A549 (cell line): ENCODE results near the gene TEKT3. TPM values are rescaled to one million over a fixed set of nuclear protein-coding genes. Genes with fewer than 3 reads are reported as not detected.

Source experiments
- ATAC-seq, 2 experiments: fragments of 200-7000 bp in 1 of 2; fragments of >200 bp in 1 of 2; cut with Nextera tagmentation in 1 of 2; cut with Tn5 transposase in 1 of 2; 3 replicates each; pipeline versions ENCODE4 v1.8.0 to v1.9.1; 2018 to 2020; ENCODE audit warnings: mild to moderate bottlenecking in 1 of 2, moderate library complexity in 1 of 2
- CTCF ChIA-PET: fragments of 300-600 bp; sonication (Branson Sonifier 250); formaldehyde crosslinking; extraction: SDS; loops from one replicate; lab custom pipeline; 2021; ENCODE audit warnings: antibody characterized with exemption, inconsistent platforms; lab: Yijun Ruan, JAX
- POLR2A ChIA-PET: fragments of 350-600 bp; formaldehyde crosslinking; extraction: SDS; loops from one replicate; lab custom pipeline; 2021; ENCODE audit warnings: antibody characterized with exemption, inconsistent platforms; lab: Yijun Ruan, JAX
- DNase-seq, 2 experiments: peaks; one replicate each; pipeline versions ENCODE4 v3.0.0 to v3.0.0-alpha.2; 2011 to 2016; ENCODE audit warnings: low read depth in 1 of 2, low spot score in 1 of 2
- FAIRE-seq: peaks from 2 replicates; lab custom pipeline; 2011; peaks lifted over from hg19 to GRCh38; lab: Jason Lieb, UNC
- H3K27ac ChIP-seq, 2 experiments: fragments of >200 bp; sonication (Bioruptor Twin); formaldehyde crosslinking; 3 replicates each; pipeline ENCODE4 v1.5.1; 2016 to 2017
- H3K4me1 ChIP-seq: fragments of >200 bp; sonication (Bioruptor Twin); formaldehyde crosslinking; 3 replicates; pipeline ENCODE4 v1.6.1; 2016
- H3K4me2 ChIP-seq: fragments of >200 bp; sonication (Bioruptor Twin); formaldehyde crosslinking; 3 replicates; pipeline ENCODE4 v1.6.1; 2016
- H3K4me3 ChIP-seq: fragments of >200 bp; sonication (Bioruptor Twin); formaldehyde crosslinking; 3 replicates; pipeline ENCODE4 v1.5.1; 2016
- H3K9me3 ChIP-seq: fragments of >200 bp; sonication (Bioruptor Twin); formaldehyde crosslinking; 3 replicates; pipeline ENCODE4 v1.6.1; 2016
- ATOH8 ChIP-seq: fragments of 250-450 bp; sonication (Bioruptor Pico); IDR thresholded peaks from 2 replicates; pipeline ENCODE4 v1.5.0; 2020; ENCODE audit warnings: low read depth, mild to moderate bottlenecking, moderate library complexity
- BCL3 ChIP-seq: fragments of >200 bp; sonication (Bioruptor Twin); formaldehyde crosslinking; IDR thresholded peaks from 3 replicates; pipeline ENCODE4 v1.6.1; 2016
- ELK1 ChIP-seq: fragments of 150-350 bp; IDR thresholded peaks from 2 replicates; pipeline ENCODE4 v1.6.1; 2014; ENCODE audit warnings: low read depth, mild to moderate bottlenecking, low read length
- FOSL2 ChIP-seq, 2 experiments: fragments of 450-650 bp in 1 of 2; fragments of >200 bp in 1 of 2; sonication (Bioruptor Twin) in 1 of 2; formaldehyde crosslinking; IDR thresholded peaks; 2 replicates each; pipeline versions ENCODE4 v1.5.0 to v1.6.1; 2016 to 2020; ENCODE audit warnings: mild to moderate bottlenecking in 1 of 2, moderate library complexity in 1 of 2
- GATA3 ChIP-seq: IDR thresholded peaks from 2 replicates; pipeline ENCODE4 v1.6.1; 2012; ENCODE audit warnings: borderline replicate concordance
- HES2 ChIP-seq: fragments of >200 bp; sonication (Bioruptor Twin); formaldehyde crosslinking; IDR thresholded peaks from 2 replicates; pipeline ENCODE4 v1.6.1; 2016
- HOXA7 ChIP-seq: fragments of 250-450 bp; sonication (Bioruptor Pico); IDR thresholded peaks from 2 replicates; pipeline ENCODE4 v1.5.0; 2020; ENCODE audit warnings: mild to moderate bottlenecking, moderate library complexity
- MAFK ChIP-seq: fragments of 450-650 bp; IDR thresholded peaks from 2 replicates; pipeline ENCODE4 v1.6.1; 2014; ENCODE audit not compliant: partially characterized antibody
- MAX ChIP-seq: IDR thresholded peaks from 2 replicates; pipeline ENCODE4 v1.6.1; 2012
- MAZ ChIP-seq: fragments of 150-350 bp; IDR thresholded peaks from 2 replicates; pipeline ENCODE4 v1.6.1; 2014; ENCODE audit warnings: antibody characterized with exemption, low read depth, low read length, borderline replicate concordance
- RCOR1 ChIP-seq: fragments of 150-350 bp; IDR thresholded peaks from 2 replicates; pipeline ENCODE4 v1.6.1; 2014; ENCODE audit warnings: antibody characterized with exemption, low read length, low read depth
- REST ChIP-seq: fragments of 200-600 bp; sonication (generic); IDR thresholded peaks from 2 replicates; pipeline ENCODE4 v1.6.1; 2016; ENCODE audit warnings: antibody characterized with exemption, mild to moderate bottlenecking, moderate library complexity
- ZC3H11A ChIP-seq: fragments of 450-650 bp; IDR thresholded peaks from 2 replicates; pipeline ENCODE4 v1.6.1; 2014; ENCODE audit warnings: antibody characterized with exemption, mild to moderate bottlenecking
- ZFP36 ChIP-seq: fragments of 450-650 bp; IDR thresholded peaks from 2 replicates; pipeline ENCODE4 v1.6.1; 2014; ENCODE audit warnings: borderline replicate concordance; ENCODE audit not compliant: partially characterized antibody
- ZSCAN20 ChIP-seq: fragments of 250-450 bp; sonication (Bioruptor Pico); IDR thresholded peaks from 2 replicates; pipeline ENCODE4 v1.8.0; 2022; ENCODE audit warnings: mild to moderate bottlenecking, moderate library complexity
- WGBS: methylation state at CpG from one replicate; pipeline ENCODE4 v1.1.6; 2017; ENCODE audit errors: missing lambda C conversion rate; 5-methylcytosine and 5-hydroxymethylcytosine counted together
- polyA plus RNA-seq, 4 experiments: library from polyadenylated mRNA; depleted of rRNA in 3 of 4; stranded (reverse); fragments of >200 nt; fragmentation: RNase III in 1 of 4; extraction: RNeasy Plus Mini Kit Qiagen cat#74134 plus additional on column Dnase treatment in 1 of 4; gene quantifications; 2 replicates in 3 of 4; 3 replicates in 1 of 4; pipeline ENCODE4 v1.2.3, GENCODE V29; 2011 to 2017

TEKT3 gene
- polyA plus RNA-seq, 2 of the 4 experiments (the other 2 are of a cell fraction) = 0.17 to 0.21 TPM

- CTCF ChIA-PET = interaction anchor here (1.2 to 3.0 kb wide), 5 partner anchors 9 to 159 kb away, joined by 3 to 15 read pairs (median 10); no protein-coding TSS in a partner anchor
- TF ChIP-seq RCOR1 (no peak), GATA3 (0 out of 2 replicates have a peak, but pooled peaks have one; percentile 28), MAFK (no peak), FOSL2 (IDR thresholded peaks at IDR 0.05) (no peak), FOSL2 (CRISPR knock-in tag; IDR thresholded peaks at IDR 0.05) (peak; percentile 42)
- Histone ChIP-seq H3K9me3 (no peaks in the 10 kb centered on the region), H3K4me3 (no peak overlapping the region), H3K27ac (no peak overlapping the region), H3K4me1 (peaks cover 24% of the 10 kb centered on the region), H3K4me2 (0 out of 3 replicates have a peak overlapping the region, but pooled peaks have one; percentile 7)
- FAIRE-seq (no peak), DNase-seq (peak; percentile 31 to 46), ATAC-seq (peak in 1 of 2 experiments; percentile 29; a peak in 2 of 6 replicates)
- POLR2A ChIA-PET = no interaction called here
- 18% methylated on average over 4 of the region's 4 CpGs for WGBS
These were observed 2.4 kb upstream of the TEKT3 start for GRCh38 chr17:15343749-15344148.

- no peak overlapping the region for H3K4me3 ChIP-seq
- peaks cover 12% of the 10 kb centered on the region for H3K4me1 ChIP-seq
- WGBS = 56% methylated on average over 7 of the region's 7 CpGs
- TF ChIP-seq REST (no peak), ATOH8 (no peak), ZFP36 (no peak), BCL3 (no peak), HES2 (no peak), ZSCAN20 (CRISPR knock-in tag) (no peak), FOSL2 (IDR thresholded peaks at IDR 0.05) (no peak), FOSL2 (CRISPR knock-in tag; IDR thresholded peaks at IDR 0.05) (no peak), MAX (no peak), ZC3H11A (no peak), HOXA7 (CRISPR knock-in tag) (no peak), MAZ (no peak), ELK1 (no peak)
- no peak overlapping the region for H3K27ac ChIP-seq
- no peaks in the 10 kb centered on the region for H3K9me3 ChIP-seq
- ChIA-PET CTCF (interaction anchor here (1.1 to 2.5 kb wide), 2 partner anchors 10 to 160 kb away, joined by 3 to 11 read pairs; no protein-coding TSS in a partner anchor), POLR2A (no interaction called here)
- no peak overlapping the region for H3K4me2 ChIP-seq
- no peak for FAIRE-seq
- no peak for ATAC-seq
- DNase-seq = no peak
These were observed 1.1 kb upstream of the TEKT3 start for GRCh38 chr17:15342460-15342859.
